IMR-90 (cell line): ENCODE results near the gene COL4A2. TPM values are rescaled to one million over a fixed set of nuclear protein-coding genes. Genes with fewer than 3 reads are reported as not detected.

ENCODE experiments used
- ATAC-seq: fragments of 200-7000 bp; cut with Tn5 transposase; 2 replicates; pipeline ENCODE4 v1.9.1; 2020; ENCODE audit warnings: low read depth, mild to moderate bottlenecking, moderate library complexity
- BruUV-seq: library from RNA; stranded (reverse); fragments of 400-500 nt; replicated peaks from 2 replicates; lab custom pipeline; 2021; lab: Mats Ljungman, UMichigan
- CTCF ChIA-PET: fragments of 300-600 bp; formaldehyde crosslinking; extraction: SDS; loops from one replicate; lab custom pipeline; 2021; ENCODE audit warnings: antibody characterized with exemption; lab: Yijun Ruan, JAX
- POLR2A ChIA-PET: fragments of 300-600 bp; sonication (Branson Sonifier 250); formaldehyde crosslinking; loops from one replicate; lab custom pipeline; 2022; ENCODE audit warnings: antibody characterized with exemption; ENCODE audit not compliant: unreplicated experiment; lab: Charles Lee
- DNase-seq: peaks from one replicate; pipeline ENCODE4 v3.0.0; 2013
- H2AFZ ChIP-seq: replicated peaks from 2 replicates; pipeline ENCODE3; 2013; ENCODE audit warnings: low read length, mild to moderate bottlenecking; ENCODE audit not compliant: poor library complexity
- H2AK5ac ChIP-seq: 2 replicates; pipeline ENCODE4 v1.6.1; 2013; ENCODE audit warnings: low read depth, low read length, inconsistent platforms
- H2AK9ac ChIP-seq: replicated peaks from 2 replicates; pipeline ENCODE3; 2013; ENCODE audit warnings: mild to moderate bottlenecking, low read depth, low read length, moderate library complexity; ENCODE audit not compliant: poor library complexity
- H2BK120ac ChIP-seq: 2 replicates; pipeline ENCODE4 v1.6.1; 2013; ENCODE audit warnings: low read depth, low read length, inconsistent platforms
- H2BK15ac ChIP-seq: 3 replicates; pipeline ENCODE4 v1.6.1; 2013; ENCODE audit warnings: low read depth, low read length, inconsistent platforms
- H2BK20ac ChIP-seq: 2 replicates; pipeline ENCODE4 v1.6.1; 2013; ENCODE audit warnings: low read depth, mild to moderate bottlenecking, inconsistent platforms, low read length, moderate library complexity
- H2BK5ac ChIP-seq: 2 replicates; pipeline ENCODE4 v1.6.1; 2013; ENCODE audit warnings: mild to moderate bottlenecking, low read depth, low read length, inconsistent platforms; ENCODE audit not compliant: poor library complexity, severe bottlenecking
- H3K14ac ChIP-seq: replicated peaks from 2 replicates; pipeline ENCODE4 v1.6.1; 2013; ENCODE audit warnings: low read depth, low read length, inconsistent platforms
- H3K18ac ChIP-seq: 2 replicates; pipeline ENCODE4 v1.6.1; 2013; ENCODE audit warnings: low read depth, low read length, control low read depth
- H3K23ac ChIP-seq: 2 replicates; pipeline ENCODE4 v1.6.1; 2013; ENCODE audit warnings: low read depth, low read length, inconsistent platforms
- H3K27ac ChIP-seq: 2 replicates; pipeline ENCODE4 v1.5.1; 2013; ENCODE audit warnings: mild to moderate bottlenecking, control low read depth, low read length; ENCODE audit not compliant: insufficient read depth
- H3K27me3 ChIP-seq: 2 replicates; pipeline ENCODE4 v1.6.1; 2013; ENCODE audit warnings: low read length; ENCODE audit not compliant: control insufficient read depth, insufficient read depth
- H3K36me3 ChIP-seq: 2 replicates; pipeline ENCODE4 v1.6.1; 2013; ENCODE audit warnings: low read length, mixed read lengths; ENCODE audit not compliant: control insufficient read depth, insufficient read depth
- H3K4ac ChIP-seq: 2 replicates; pipeline ENCODE4 v1.6.1; 2013; ENCODE audit warnings: low read depth, low read length, inconsistent platforms
- H3K4me1 ChIP-seq: 2 replicates; pipeline ENCODE4 v1.6.1; 2013; ENCODE audit warnings: low read length, mixed read lengths; ENCODE audit not compliant: control insufficient read depth, insufficient read depth
- H3K4me2 ChIP-seq: 2 replicates; pipeline ENCODE4 v1.6.1; 2013; ENCODE audit warnings: low read depth, mild to moderate bottlenecking, control low read depth, low read length, moderate library complexity
- H3K4me3 ChIP-seq: 2 replicates; pipeline ENCODE4 v1.5.1; 2013; ENCODE audit warnings: low read depth, mild to moderate bottlenecking, control low read depth, low read length, moderate library complexity; ENCODE audit not compliant: insufficient read depth
- H3K56ac ChIP-seq: 2 replicates; pipeline ENCODE4 v1.6.1; 2013; ENCODE audit warnings: low read length, inconsistent platforms; ENCODE audit not compliant: insufficient read depth; ENCODE audit errors: extremely low read depth
- H3K79me1 ChIP-seq, 2 experiments: 2 replicates each; pipeline ENCODE4 v1.6.1; 2013; ENCODE audit warnings: low read length in 2 of 2, inconsistent platforms in 1 of 2, low read depth in 1 of 2
- H3K9ac ChIP-seq: 2 replicates; pipeline ENCODE4 v1.6.1; 2013; ENCODE audit warnings: low read depth, low read length, control low read depth
- H3K9me1 ChIP-seq: 2 replicates; pipeline ENCODE4 v1.6.1; 2013; ENCODE audit warnings: low read length, inconsistent platforms; ENCODE audit not compliant: insufficient read depth
- H3K9me3 ChIP-seq: 2 replicates; pipeline ENCODE4 v1.6.1; 2013; ENCODE audit warnings: low read length; ENCODE audit not compliant: control insufficient read depth, insufficient read depth
- H4K20me1 ChIP-seq: 2 replicates; pipeline ENCODE4 v1.6.1; 2013; ENCODE audit warnings: low read length, inconsistent platforms; ENCODE audit not compliant: insufficient read depth
- H4K5ac ChIP-seq: 2 replicates; pipeline ENCODE4 v1.6.1; 2013; ENCODE audit warnings: mild to moderate bottlenecking, low read depth, low read length, control low read depth
- H4K8ac ChIP-seq, 2 experiments: 2 replicates each; pipeline ENCODE4 v1.6.1; 2013; ENCODE audit warnings: low read depth in 2 of 2, low read length in 2 of 2, control low read depth in 1 of 2, inconsistent platforms in 1 of 2
- H4K91ac ChIP-seq: 2 replicates; pipeline ENCODE4 v1.6.1; 2013; ENCODE audit warnings: low read depth, low read length, inconsistent platforms; ENCODE audit not compliant: insufficient read depth
- BHLHE40 ChIP-seq: fragments of 150-350 bp; IDR thresholded peaks from 2 replicates; pipeline ENCODE4 v1.6.1; 2016; ENCODE audit warnings: mild to moderate bottlenecking, low read depth, low read length
- CEBPB ChIP-seq: IDR thresholded peaks from 2 replicates; pipeline ENCODE4 v1.6.1; 2012; ENCODE audit warnings: low read depth, low read length, improper control_type of control experiment
- CHD1 ChIP-seq: IDR thresholded peaks from 2 replicates; pipeline ENCODE4 v1.6.1; 2012; ENCODE audit warnings: low read depth, low read length, improper control_type of control experiment
- FOS ChIP-seq: fragments of 150-350 bp; IDR thresholded peaks from 2 replicates; pipeline ENCODE4 v1.6.1; 2016; ENCODE audit warnings: low read depth, low read length
- MAFK ChIP-seq: IDR thresholded peaks from 2 replicates; pipeline ENCODE4 v1.6.1; 2012; ENCODE audit warnings: low read depth, low read length, improper control_type of control experiment
- MAZ ChIP-seq: IDR thresholded peaks from 2 replicates; pipeline ENCODE4 v1.6.1; 2012; ENCODE audit warnings: low read depth, mild to moderate bottlenecking, low read length, improper control_type of control experiment, moderate library complexity, borderline replicate concordance
- MXI1 ChIP-seq: IDR thresholded peaks from 2 replicates; pipeline ENCODE4 v1.6.1; 2012; ENCODE audit warnings: low read depth, mild to moderate bottlenecking, low read length, moderate library complexity, borderline replicate concordance
- NFE2L2 ChIP-seq: fragments of 150-350 bp; IDR thresholded peaks from 2 replicates; pipeline ENCODE4 v1.6.1; 2016; ENCODE audit warnings: low read depth, mild to moderate bottlenecking, low read length
- POLR2A ChIP-seq: IDR thresholded peaks from 2 replicates; pipeline ENCODE4 v1.6.1; 2012; ENCODE audit warnings: mild to moderate bottlenecking, low read depth, low read length
- RAD21 ChIP-seq: IDR thresholded peaks from 2 replicates; pipeline ENCODE4 v1.6.1; 2012; ENCODE audit warnings: low read length, improper control_type of control experiment
- RCOR1 ChIP-seq: IDR thresholded peaks from 2 replicates; pipeline ENCODE4 v1.6.1; 2012; ENCODE audit warnings: mild to moderate bottlenecking, low read length, improper control_type of control experiment; ENCODE audit not compliant: insufficient replicate concordance
- RFX5 ChIP-seq: IDR thresholded peaks from 2 replicates; pipeline ENCODE4 v1.8.0; 2012; ENCODE audit warnings: low read depth, mild to moderate bottlenecking, low read length, moderate library complexity
- SMC3 ChIP-seq: fragments of 150-350 bp; IDR thresholded peaks from 2 replicates; pipeline ENCODE4 v1.6.1; 2016; ENCODE audit warnings: low read depth, mild to moderate bottlenecking, antibody characterized with exemption, low read length, moderate library complexity
- WGBS, 2 experiments: methylation state at CpG; one replicate each; pipeline versions ENCODE4 v1.1.5 to v1.1.7; 2013; ENCODE audit warnings: missing lambda C conversion rate in 2 of 2; ENCODE audit not compliant: insufficient read length in 1 of 2; ENCODE audit errors: extremely low coverage in 2 of 2; 5-methylcytosine and 5-hydroxymethylcytosine counted together
- dilution Hi-C: fragments of 300-500 bp; cut with HindIII; formaldehyde crosslinking; loops from one replicate; pipeline ENCODE4 v1.14.3; 2018; ENCODE audit warnings: low sequenced_read_pairs; ENCODE audit not compliant: unreplicated experiment
- in situ Hi-C: fragments of 300-500 bp; cut with MboI; formaldehyde crosslinking; loops from 3 replicates; pipeline ENCODE4 v1.14.3; 2019; ENCODE audit warnings: low sequenced_read_pairs, inconsistent platforms, mixed read lengths
- intact Hi-C: fragments of 100-400 bp; cut with micrococcal nuclease; formaldehyde crosslinking; loops from 2 replicates; pipeline ENCODE4 v1.10.0; 2022
- polyA plus RNA-seq, 3 experiments: library from polyadenylated mRNA; depleted of rRNA; stranded (reverse); fragments of >200 nt; gene quantifications; 2 replicates each; pipeline ENCODE4 v1.2.3, GENCODE V29; 2012; ENCODE audit warnings: low replicate concordance in 1 of 3
- total RNA-seq: library from RNA; depleted of rRNA; stranded (reverse); fragments of >200 nt; gene quantifications from 2 replicates; pipeline ENCODE4 v1.2.3, GENCODE V29; 2012
- TF ChIP-seq, protein P1 (sequence below): fragments of 150-350 bp; IDR thresholded peaks from 2 replicates; pipeline ENCODE4 v1.6.1; 2017; ENCODE audit warnings: mild to moderate bottlenecking, antibody characterized with exemption, low read length, low read depth
- TF ChIP-seq, protein P2 (sequence below): conservative IDR thresholded peaks from 2 replicates; pipeline ENCODE4 v1.5.1; 2012; ENCODE audit warnings: mild to moderate bottlenecking, low read depth, low read length, improper control_type of control experiment
- TF ChIP-seq, protein P3 (sequence below): fragments of 150-350 bp; IDR thresholded peaks from 2 replicates; pipeline ENCODE4 v1.6.1; 2016; ENCODE audit warnings: low read depth, mild to moderate bottlenecking, low read length, moderate library complexity, borderline replicate concordance

COL4A2 gene
- total and polyA plus RNA-seq, 2 of the 4 experiments (the other 2 are of a cell fraction): 90.7 to 457 TPM

DNA sequence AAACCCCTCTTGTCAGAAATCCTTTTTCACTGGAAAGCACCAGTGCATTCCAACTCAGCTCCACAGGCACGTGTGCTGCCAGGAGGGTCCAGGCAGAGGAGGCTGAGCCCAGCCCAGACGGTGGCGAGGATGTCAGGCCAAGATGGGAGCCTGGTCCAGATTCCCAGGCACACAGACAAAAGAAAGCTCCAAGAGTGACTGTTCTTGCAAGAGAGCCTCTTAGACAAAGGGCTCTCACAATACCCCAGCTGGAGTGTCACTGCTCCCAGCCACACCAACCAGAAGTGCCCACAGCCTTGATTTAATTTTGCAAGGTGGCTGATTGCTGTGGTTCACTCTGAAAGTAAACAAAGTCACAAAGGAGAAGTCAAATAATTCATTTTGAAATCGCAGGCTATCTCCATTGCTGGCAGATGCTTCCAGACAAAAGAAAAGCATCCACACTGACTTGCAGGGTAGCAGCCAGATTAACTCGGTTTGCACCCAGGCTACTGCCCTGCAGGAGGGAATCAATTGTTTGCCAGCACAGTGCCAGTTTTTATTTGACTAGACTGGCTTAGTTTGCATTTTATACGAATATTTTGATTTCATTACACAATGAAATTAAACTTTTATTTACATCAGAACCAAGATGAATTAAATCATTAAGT, 159.3 kb downstream of the COL4A2 start:
- in situ Hi-C loops (no loop called here), dilution Hi-C loops (no loop called here), intact Hi-C loops (no loop called here)
- H3K27me3 ChIP-seq: no peaks in the 10 kb centered on the region
- no peak overlapping the region for H2BK20ac ChIP-seq
- BruUV-seq: no TSS peak
- H3K56ac ChIP-seq: no peak overlapping the region
- 50% methylated on average over 1 of the region's 6 CpGs; no CpG with 5 or more reads in 1 of the 2 experiments for WGBS, 2 experiments
- no peaks in the 10 kb centered on the region for H3K9me3 ChIP-seq
- CTCF ChIA-PET: interaction anchor here (0.6 kb wide), 1 partner anchor 727 kb away, joined by 3 read pairs; no protein-coding TSS in a partner anchor
- H3K4me1 ChIP-seq: no peaks in the 10 kb centered on the region
- no peak overlapping the region for H2AFZ ChIP-seq
- no peak overlapping the region for H2BK5ac ChIP-seq
- H4K8ac ChIP-seq: no peak overlapping the region
- H4K91ac ChIP-seq: no peak overlapping the region
- no peak overlapping the region for H4K5ac ChIP-seq
- peaks cover 88% of the 10 kb centered on the region for H3K36me3 ChIP-seq
- no peak overlapping the region for H3K4me2 ChIP-seq
- ATAC-seq (no peak), DNase-seq (no peak)
- peaks cover 13 to 32% of the 10 kb centered on the region in 2 experiments; a peak in 3 of 4 replicates for H3K79me1 ChIP-seq
- no peak overlapping the region for H3K18ac ChIP-seq
- TF ChIP-seq, protein P1, sequence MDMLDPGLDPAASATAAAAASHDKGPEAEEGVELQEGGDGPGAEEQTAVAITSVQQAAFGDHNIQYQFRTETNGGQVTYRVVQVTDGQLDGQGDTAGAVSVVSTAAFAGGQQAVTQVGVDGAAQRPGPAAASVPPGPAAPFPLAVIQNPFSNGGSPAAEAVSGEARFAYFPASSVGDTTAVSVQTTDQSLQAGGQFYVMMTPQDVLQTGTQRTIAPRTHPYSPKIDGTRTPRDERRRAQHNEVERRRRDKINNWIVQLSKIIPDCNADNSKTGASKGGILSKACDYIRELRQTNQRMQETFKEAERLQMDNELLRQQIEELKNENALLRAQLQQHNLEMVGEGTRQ: no peak
- TF ChIP-seq SMC3 (no peak), MAZ (no peak), BHLHE40 (no peak), CEBPB (no peak), RCOR1 (no peak), MAFK (no peak), NFE2L2 (no peak), CHD1 (no peak), FOS (no peak), MXI1 (no peak), RAD21 (no peak), POLR2A (no peak), RFX5 (no peak)
- TF ChIP-seq, protein P2, sequence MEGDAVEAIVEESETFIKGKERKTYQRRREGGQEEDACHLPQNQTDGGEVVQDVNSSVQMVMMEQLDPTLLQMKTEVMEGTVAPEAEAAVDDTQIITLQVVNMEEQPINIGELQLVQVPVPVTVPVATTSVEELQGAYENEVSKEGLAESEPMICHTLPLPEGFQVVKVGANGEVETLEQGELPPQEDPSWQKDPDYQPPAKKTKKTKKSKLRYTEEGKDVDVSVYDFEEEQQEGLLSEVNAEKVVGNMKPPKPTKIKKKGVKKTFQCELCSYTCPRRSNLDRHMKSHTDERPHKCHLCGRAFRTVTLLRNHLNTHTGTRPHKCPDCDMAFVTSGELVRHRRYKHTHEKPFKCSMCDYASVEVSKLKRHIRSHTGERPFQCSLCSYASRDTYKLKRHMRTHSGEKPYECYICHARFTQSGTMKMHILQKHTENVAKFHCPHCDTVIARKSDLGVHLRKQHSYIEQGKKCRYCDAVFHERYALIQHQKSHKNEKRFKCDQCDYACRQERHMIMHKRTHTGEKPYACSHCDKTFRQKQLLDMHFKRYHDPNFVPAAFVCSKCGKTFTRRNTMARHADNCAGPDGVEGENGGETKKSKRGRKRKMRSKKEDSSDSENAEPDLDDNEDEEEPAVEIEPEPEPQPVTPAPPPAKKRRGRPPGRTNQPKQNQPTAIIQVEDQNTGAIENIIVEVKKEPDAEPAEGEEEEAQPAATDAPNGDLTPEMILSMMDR: no peak
- TF ChIP-seq, protein P3, sequence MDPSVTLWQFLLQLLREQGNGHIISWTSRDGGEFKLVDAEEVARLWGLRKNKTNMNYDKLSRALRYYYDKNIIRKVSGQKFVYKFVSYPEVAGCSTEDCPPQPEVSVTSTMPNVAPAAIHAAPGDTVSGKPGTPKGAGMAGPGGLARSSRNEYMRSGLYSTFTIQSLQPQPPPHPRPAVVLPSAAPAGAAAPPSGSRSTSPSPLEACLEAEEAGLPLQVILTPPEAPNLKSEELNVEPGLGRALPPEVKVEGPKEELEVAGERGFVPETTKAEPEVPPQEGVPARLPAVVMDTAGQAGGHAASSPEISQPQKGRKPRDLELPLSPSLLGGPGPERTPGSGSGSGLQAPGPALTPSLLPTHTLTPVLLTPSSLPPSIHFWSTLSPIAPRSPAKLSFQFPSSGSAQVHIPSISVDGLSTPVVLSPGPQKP: no peak
- H2AK5ac ChIP-seq: no peak overlapping the region
- H3K4ac ChIP-seq: no peak overlapping the region
- no peak overlapping the region for H3K4me3 ChIP-seq
- H2BK120ac ChIP-seq: no peak overlapping the region
- no peak overlapping the region for H3K23ac ChIP-seq
- H4K20me1 ChIP-seq: no peaks in the 10 kb centered on the region; the same call in 1 of the 2 replicates
- no peak overlapping the region for H3K9ac ChIP-seq
- POLR2A ChIA-PET: no interaction called here
- H3K9me1 ChIP-seq: peaks cover 7% of the 10 kb centered on the region; the same call in 1 of the 2 replicates
- H2BK15ac ChIP-seq: no peak overlapping the region
- H2AK9ac ChIP-seq: no peak overlapping the region
- H3K27ac ChIP-seq: no peak overlapping the region
- H3K14ac ChIP-seq: no peak overlapping the region
